KOPT-K1 (cell line): ENCODE results near the gene KLK12.

Experiments
- H3K27ac ChIP-seq: fragments of 200-600 bp; sonication (generic); 2 replicates; pipeline ENCODE4 v1.5.1; 2016; ENCODE audit warnings: antibody characterized with exemption, mild to moderate bottlenecking, low read depth, low read length; ENCODE audit not compliant: poor library complexity, severe bottlenecking
- H3K36me3 ChIP-seq: fragments of 200-600 bp; sonication (generic); 2 replicates; pipeline ENCODE4 v1.5.1; 2017; ENCODE audit warnings: antibody characterized with exemption, mild to moderate bottlenecking, low read length, moderate library complexity; ENCODE audit not compliant: insufficient read depth
- H3K9me3 ChIP-seq: fragments of 200-600 bp; sonication (generic); 2 replicates; pipeline ENCODE4 v1.5.1; 2017; ENCODE audit warnings: antibody characterized with exemption, low read length, mild to moderate bottlenecking; ENCODE audit not compliant: insufficient read depth, poor library complexity, severe bottlenecking

The KLK12 gene

GRCh38 chr19:51012661-51013190, 22.1 kb downstream of the KLK12 start:
- H3K36me3 ChIP-seq, result no peaks in the 10 kb centered on the region
- no peaks in the 10 kb centered on the region for H3K9me3 ChIP-seq
- no peak overlapping the region for H3K27ac ChIP-seq

GRCh38 chr19:51010066-51010795, 24.6 kb downstream of the KLK12 start:
- Histone ChIP-seq H3K9me3 (no peaks in the 10 kb centered on the region), H3K36me3 (no peaks in the 10 kb centered on the region), H3K27ac (no peak overlapping the region)

GRCh38 chr19:51009061-51009891, 25.5 kb downstream of the KLK12 start:
- Histone ChIP-seq H3K9me3 (no peaks in the 10 kb centered on the region), H3K27ac (no peak overlapping the region), H3K36me3 (no peaks in the 10 kb centered on the region)

- H3K36me3 ChIP-seq, result no peaks in the 10 kb centered on the region
- H3K27ac ChIP-seq, result no peak overlapping the region
- H3K9me3 ChIP-seq, result no peaks in the 10 kb centered on the region
These were observed 27.3 kb downstream of the KLK12 start for GRCh38 chr19:51007488-51007887.

- no peaks in the 10 kb centered on the region for H3K36me3 ChIP-seq
- no peaks in the 10 kb centered on the region for H3K9me3 ChIP-seq
- H3K27ac ChIP-seq, result no peak overlapping the region
These were observed 28.4 kb downstream of the KLK12 start for GRCh38 chr19:51006406-51006805.

- Histone ChIP-seq H3K36me3 (no peaks in the 10 kb centered on the region), H3K9me3 (no peaks in the 10 kb centered on the region), H3K27ac (no peak overlapping the region)
These were observed 29.6 kb downstream of the KLK12 start for GRCh38 chr19:51005248-51005647.

- Histone ChIP-seq H3K9me3 (no peaks in the 10 kb centered on the region), H3K27ac (no peak overlapping the region), H3K36me3 (no peaks in the 10 kb centered on the region)
These were observed 31.5 kb downstream of the KLK12 start for GRCh38 chr19:51003316-51003715.

- H3K9me3 ChIP-seq, result no peaks in the 10 kb centered on the region
- H3K27ac ChIP-seq, result no peak overlapping the region
- H3K36me3 ChIP-seq, result no peaks in the 10 kb centered on the region
These were observed 32.1 kb downstream of the KLK12 start for GRCh38 chr19:51002542-51003311.

- Histone ChIP-seq H3K36me3 (no peaks in the 10 kb centered on the region), H3K27ac (no peak overlapping the region), H3K9me3 (no peaks in the 10 kb centered on the region)
These were observed 32.7 kb downstream of the KLK12 start for GRCh38 chr19:51002089-51002532.

- Histone ChIP-seq H3K36me3 (no peaks in the 10 kb centered on the region), H3K27ac (no peak within 1 kb of the TSS), H3K9me3 (no peaks in the 10 kb centered on the region)
These were observed 33.3 kb downstream of the KLK12 start, which contains the start of gene KLK8 for GRCh38 chr19:51001515-51001914. Gene KLK8 (minus strand): TSS chr19:51001604. CDS start chr19:51001167, 437 bp downstream.

GRCh38 chr19:51000981-51001380, 33.8 kb downstream of the KLK12 start:
- no peaks in the 10 kb centered on the region for H3K9me3 ChIP-seq
- H3K27ac ChIP-seq, result no peak overlapping the region
- no peaks in the 10 kb centered on the region for H3K36me3 ChIP-seq

- Histone ChIP-seq H3K27ac (no peak overlapping the region), H3K36me3 (no peaks in the 10 kb centered on the region), H3K9me3 (no peaks in the 10 kb centered on the region)
These were observed 34.4 kb downstream of the KLK12 start for GRCh38 chr19:51000426-51000825.

GRCh38 chr19:50998686-50999085, 36.1 kb downstream of the KLK12 start:
- Histone ChIP-seq H3K27ac (no peak overlapping the region), H3K36me3 (no peaks in the 10 kb centered on the region), H3K9me3 (no peaks in the 10 kb centered on the region)

GRCh38 chr19:50998061-50998460, 36.7 kb downstream of the KLK12 start:
- Histone ChIP-seq H3K9me3 (no peaks in the 10 kb centered on the region), H3K27ac (no peak overlapping the region), H3K36me3 (no peaks in the 10 kb centered on the region)

GRCh38 chr19:50994129-50994528, 40.7 kb downstream of the KLK12 start:
- Histone ChIP-seq H3K9me3 (no peaks in the 10 kb centered on the region), H3K36me3 (no peaks in the 10 kb centered on the region), H3K27ac (no peak overlapping the region)
